Measurements from ENCODE around the gene HOXD8. TPM values are rescaled to one million over a fixed set of nuclear protein-coding genes. Genes with fewer than 3 reads are reported as not detected.
A peak's percentile ranks its signal among the peaks of the same experiment; 100 is the strongest.

The HOXD8 gene
- polyA plus RNA-seq, 1 of the 3 experiments (the other 2 are of a cell fraction): 6.4 TPM

- Histone ChIP-seq H3K9me2 (no peaks in the 10 kb centered on the region), H3K4me2 (peak overlapping the region; percentile 84), H3K9ac (no peak overlapping the region), H3K27ac (ENCODE audit: low read depth in 2 of 2, low read length in 1 of 2) (no peak overlapping the region; a peak in 1 of 4 replicates), H4K20me1 (ENCODE audit: insufficient read depth) (no peaks in the 10 kb centered on the region), H3K4me3 (ENCODE audit: low read depth in 2 of 2, low read length in 1 of 2) (peak overlapping the region in 1 of 2 experiments; percentile 78; a peak in 2 of 4 replicates), H3K4me1 (ENCODE audit: control insufficient read depth in 1 of 2, insufficient read depth in 2 of 2, low read depth in 1 of 2, low read length in 1 of 2) (peaks cover 4 to 21% of the 10 kb centered on the region in 2 experiments; a peak in 3 of 4 replicates), H2AFZ (ENCODE audit: low read depth) (no peak overlapping the region), H3K27me3 (ENCODE audit: insufficient read depth) (no peaks in the 10 kb centered on the region; the same call in 1 of the 2 replicates), H3K9me3 (no peaks in the 10 kb centered on the region), H3K79me2 (ENCODE audit: insufficient read depth) (no peaks in the 10 kb centered on the region), H3K36me3 (replicated peaks in 1 of 2; ENCODE audit: control insufficient read depth in 1 of 2, insufficient read depth in 2 of 2, low read length in 1 of 2) (no peaks in the 10 kb centered on the region), H3F3A (replicated peaks; ENCODE audit: insufficient read depth) (peaks cover 3% of the 10 kb centered on the region)
- no peak for DNase-seq
- WGBS (ENCODE audit: low lambda C conversion rate): 86% methylated on average over 20 of the region's 34 CpGs
- TF ChIP-seq GATA2 (CRISPR knock-in tag; IDR thresholded peaks at IDR 0.05): no peak
- no peak for TF ChIP-seq FOSL2 (IDR thresholded peaks at IDR 0.05; ENCODE audit: borderline replicate concordance, low read depth)
- TF ChIP-seq CTCF (IDR thresholded peaks at IDR 0.05): no peak
- TF ChIP-seq REST (IDR thresholded peaks at IDR 0.05; ENCODE audit: low read depth, low read length): no peak
- TF ChIP-seq NRF1 (IDR thresholded peaks at IDR 0.05; ENCODE audit: low read depth, low read length): no peak
- no peak for TF ChIP-seq FOXM1 (IDR thresholded peaks at IDR 0.05; ENCODE audit: low read depth)
- TF ChIP-seq MEF2A (IDR thresholded peaks at IDR 0.05; ENCODE audit: borderline replicate concordance, low read depth): no peak
- TF ChIP-seq EZH2phosphoT487 (IDR thresholded peaks at IDR 0.05; ENCODE audit: borderline replicate concordance, low read depth): no peak
- ChIA-PET POLR2A (interaction anchor here (0.9 to 4.1 kb wide), 3 partner anchors 7 to 514 kb away, joined by 3 to 27 read pairs (median 19); no protein-coding TSS in a partner anchor), CTCF (interaction anchor here (0.6 to 26.1 kb wide), 9 partner anchors 10 to 1025 kb away, joined by 3 to 1047 read pairs (median 30); partner anchors contain the start of gene HOXD10)
Measured at GRCh38 chr2:176124110-176124946, 5.2 kb upstream of the HOXD8 start.

All from SK-N-SH (cell line).